Stimulated activated naive B cell treated with anti-CD40 and anti-IgM and Interleukin-4, amounts not matched to agents 10 μg/mL and 1 μg/mL and 100 μg/mL, for 72 hours (primary cell): Measurements from ENCODE around the gene ZNF326.
"Not testable (repeated sequence)": the region's sequence is repeated elsewhere in the genome, so short reads cannot be mapped to it uniquely, and the experiment has no call there.

Experiments used
- ATAC-seq, 2 donors: fragments of 150-1000 bp; cut with Tn5 transposase; replicated peaks; 2 replicates each; pipeline ENCODE4 v1.10.0; 2021; ENCODE audit warnings: moderate library complexity in 1 of 2
- DNase-seq: peaks from one replicate; pipeline ENCODE4 v3.0.0; 2021
- H3K27ac Mint-ChIP-seq: one replicate; pipeline ENCODE4 v1.8.0; 2022; ENCODE audit warnings: mild to moderate bottlenecking, mixed read lengths
- H3K27me3 Mint-ChIP-seq, 2 donors: one replicate each; pipeline ENCODE4 v1.8.0; 2022; ENCODE audit warnings: mixed read lengths in 2 of 2
- H3K36me3 Mint-ChIP-seq, 2 donors: one replicate each; pipeline ENCODE4 v1.8.0; 2022; ENCODE audit warnings: mixed read lengths in 2 of 2, mild to moderate bottlenecking in 1 of 2
- H3K4me1 Mint-ChIP-seq, 2 donors: one replicate each; pipeline ENCODE4 v1.8.0; 2022; ENCODE audit warnings: mixed read lengths in 2 of 2, mild to moderate bottlenecking in 1 of 2
- H3K4me3 Mint-ChIP-seq, 2 donors: one replicate each; pipeline ENCODE4 v1.8.0; 2022; ENCODE audit warnings: mild to moderate bottlenecking in 2 of 2, mixed read lengths in 2 of 2, moderate library complexity in 1 of 2
- H3K9me3 Mint-ChIP-seq, 2 donors: one replicate each; pipeline ENCODE4 v1.8.0; 2022; ENCODE audit warnings: mixed read lengths in 2 of 2, mild to moderate bottlenecking in 1 of 2

Gene ZNF326

DNA sequence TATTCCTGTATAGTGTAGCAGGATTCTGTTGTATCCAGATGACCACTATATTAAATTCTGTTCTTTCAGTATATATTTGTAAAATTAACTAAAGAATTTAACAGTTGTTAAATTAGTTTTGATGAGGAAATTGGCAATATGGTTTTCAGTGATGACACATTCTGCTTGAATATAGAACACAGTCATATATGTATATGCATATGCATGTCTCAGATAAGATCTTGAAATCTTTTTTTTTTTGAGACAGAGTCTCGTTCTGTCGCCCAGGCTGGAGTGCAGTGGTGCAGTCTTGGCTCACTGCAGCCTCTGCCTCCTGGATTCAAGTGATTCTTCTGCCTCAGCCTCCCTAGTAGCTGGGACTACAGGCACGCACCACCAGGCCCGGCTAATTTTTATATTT, 2.2 kb downstream of the ZNF326 start:
- not testable (repeated sequence) for H3K27me3 Mint-ChIP-seq, DNase-seq, H3K27ac Mint-ChIP-seq, H3K9me3 Mint-ChIP-seq, ATAC-seq
- Mint-ChIP-seq H3K36me3 (peaks cover 21 to 33% of the 10 kb centered on the region in 2 donors), H3K4me3 (peak overlapping the region in 1 of 2 donors; percentile 21), H3K4me1 (peaks cover 28 to 53% of the 10 kb centered on the region in 2 donors)

GRCh38 chr1:89998306-89998705, 3.4 kb downstream of the ZNF326 start:
- no peak for DNase-seq
- peaks cover 29 to 53% of the 10 kb centered on the region in 2 donors for H3K4me1 Mint-ChIP-seq

GRCh38 chr1:89999208-89999607, 4.3 kb downstream of the ZNF326 start:
- Mint-ChIP-seq H3K9me3 (no peaks in the 10 kb centered on the region), H3K4me3 (no peak overlapping the region), H3K4me1 (peaks cover 30 to 53% of the 10 kb centered on the region in 2 donors), H3K27ac (no peak overlapping the region), H3K36me3 (peaks cover 21 to 33% of the 10 kb centered on the region in 2 donors), H3K27me3 (no peaks in the 10 kb centered on the region)
- no peak for ATAC-seq
- DNase-seq: no peak

More at GRCh38 chr1:89998306-89998705, 3.4 kb downstream of the ZNF326 start:
- no peak overlapping the region for H3K27ac Mint-ChIP-seq
- no peak for ATAC-seq
- no peak overlapping the region for H3K4me3 Mint-ChIP-seq
- peaks cover 21 to 33% of the 10 kb centered on the region in 2 donors for H3K36me3 Mint-ChIP-seq
- no peaks in the 10 kb centered on the region for H3K27me3 Mint-ChIP-seq
- H3K9me3 Mint-ChIP-seq: no peaks in the 10 kb centered on the region

DNA sequence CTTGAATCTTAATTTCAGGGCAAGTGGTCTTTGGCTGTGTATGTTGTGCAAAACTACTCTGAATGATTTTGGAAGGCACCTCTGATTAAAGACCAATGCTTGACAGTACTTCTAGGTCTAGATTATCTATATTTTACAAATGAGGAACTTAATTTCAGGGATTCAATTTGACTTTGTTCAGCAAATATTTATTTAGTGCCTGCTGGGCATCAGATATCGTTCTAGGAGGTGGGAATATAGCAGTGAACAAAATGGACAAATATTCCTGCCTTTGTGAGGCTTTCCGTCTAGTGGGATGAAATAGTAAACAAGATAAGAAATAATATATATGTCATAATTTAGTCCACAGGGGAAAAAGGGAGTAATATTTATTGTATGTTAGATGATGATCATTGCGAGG, 4.7 kb downstream of the ZNF326 start:
- peaks cover 30 to 53% of the 10 kb centered on the region in 2 donors for H3K4me1 Mint-ChIP-seq
- DNase-seq (no peak), ATAC-seq (no peak)
- H3K27ac Mint-ChIP-seq: no peak overlapping the region
- H3K4me3 Mint-ChIP-seq: no peak overlapping the region
- H3K27me3 Mint-ChIP-seq: no peaks in the 10 kb centered on the region
- no peaks in the 10 kb centered on the region for H3K9me3 Mint-ChIP-seq
- H3K36me3 Mint-ChIP-seq: peaks cover 21 to 33% of the 10 kb centered on the region in 2 donors

DNA sequence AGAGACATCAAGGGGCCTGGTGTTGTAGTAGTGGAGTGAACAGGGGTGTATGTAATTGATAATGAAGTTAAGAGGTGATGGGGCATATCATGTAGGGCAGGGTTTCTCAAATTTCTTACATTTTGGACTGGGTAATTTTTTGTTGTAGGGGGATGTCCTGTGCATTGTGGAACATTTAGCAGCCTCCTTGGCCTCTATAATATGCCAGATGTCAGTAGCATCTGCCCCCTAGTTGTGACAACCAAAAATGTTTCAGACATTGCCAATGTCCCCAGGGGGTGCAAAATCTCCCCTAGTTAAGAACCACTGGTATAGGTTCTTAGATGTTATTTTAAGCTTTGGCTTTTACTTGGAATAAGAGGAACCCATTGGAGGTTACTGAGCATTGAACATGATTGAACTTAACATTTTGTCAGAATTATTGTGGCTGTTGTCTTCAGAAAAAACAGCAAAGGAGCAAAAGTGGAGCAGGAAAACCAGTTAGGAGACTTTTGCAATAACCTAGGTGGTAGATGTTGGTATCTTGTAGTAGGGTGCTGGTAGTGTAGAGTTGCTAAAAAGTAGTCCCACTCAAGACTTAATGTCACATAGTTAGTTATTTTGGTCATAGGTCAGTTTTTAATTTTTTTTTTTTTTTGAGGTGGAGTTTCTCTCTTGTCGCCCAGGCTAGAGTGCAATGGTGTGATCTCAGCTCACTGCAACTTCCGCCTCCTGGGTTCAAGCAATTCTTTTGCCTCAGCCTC, 6.2 kb downstream of the ZNF326 start:
- DNase-seq (no peak), ATAC-seq (peak; percentile 69 to 76)
- Mint-ChIP-seq H3K27ac (peak overlapping the region; percentile 76), H3K27me3 (no peaks in the 10 kb centered on the region), H3K36me3 (peaks cover 24 to 36% of the 10 kb centered on the region in 2 donors), H3K4me1 (peaks cover 30 to 57% of the 10 kb centered on the region in 2 donors), H3K4me3 (no peak overlapping the region), H3K9me3 (no peaks in the 10 kb centered on the region)

GRCh38 chr1:90007979-90008404, 13.1 kb downstream of the ZNF326 start:
- Mint-ChIP-seq H3K4me3 (no peak overlapping the region), H3K27ac (no peak overlapping the region), H3K4me1 (peaks cover 2 to 9% of the 10 kb centered on the region in 2 donors), H3K9me3 (no peaks in the 10 kb centered on the region), H3K27me3 (no peaks in the 10 kb centered on the region), H3K36me3 (peaks cover 16 to 27% of the 10 kb centered on the region in 2 donors)
- DNase-seq (no peak), ATAC-seq (no peak)

- DNase-seq (no peak), ATAC-seq (no peak)
- peaks cover 0 to 5% of the 10 kb centered on the region in 2 donors for H3K4me1 Mint-ChIP-seq
- no peak overlapping the region for H3K27ac Mint-ChIP-seq
- H3K4me3 Mint-ChIP-seq: no peak overlapping the region
- no peaks in the 10 kb centered on the region for H3K9me3 Mint-ChIP-seq
- no peaks in the 10 kb centered on the region for H3K27me3 Mint-ChIP-seq
- H3K36me3 Mint-ChIP-seq: peaks cover 20 to 42% of the 10 kb centered on the region in 2 donors
These were observed 17.4 kb downstream of the ZNF326 start for GRCh38 chr1:90012300-90012699.

GRCh38 chr1:90023691-90024090, 28.8 kb downstream of the ZNF326 start:
- Mint-ChIP-seq H3K27ac (no peak overlapping the region), H3K27me3 (no peaks in the 10 kb centered on the region), H3K4me1 (no peaks in the 10 kb centered on the region), H3K36me3 (peaks cover 66 to 80% of the 10 kb centered on the region in 2 donors), H3K4me3 (no peak overlapping the region), H3K9me3 (peaks cover 5 to 6% of the 10 kb centered on the region in 2 donors)
- DNase-seq (no peak), ATAC-seq (no peak)

DNA sequence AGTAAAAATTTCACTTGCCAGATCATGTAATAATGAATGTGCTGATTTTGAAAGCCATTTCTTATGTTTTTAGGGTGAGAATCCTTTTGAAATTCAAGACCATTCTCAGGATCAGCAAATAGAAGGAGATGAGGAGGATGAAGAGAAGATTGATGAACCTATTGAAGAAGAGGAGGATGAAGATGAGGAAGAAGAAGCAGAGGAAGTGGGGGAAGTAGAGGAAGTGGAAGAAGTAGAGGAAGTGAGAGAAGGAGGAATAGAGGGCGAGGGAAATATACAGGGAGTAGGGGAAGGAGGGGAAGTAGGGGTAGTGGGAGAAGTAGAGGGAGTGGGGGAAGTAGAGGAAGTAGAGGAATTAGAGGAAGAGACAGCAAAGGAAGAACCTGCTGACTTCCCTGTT, 32.4 kb downstream of the ZNF326 start:
- Mint-ChIP-seq H3K36me3 (peaks cover 46 to 66% of the 10 kb centered on the region in 2 donors), H3K27ac (no peak overlapping the region), H3K9me3 (peaks cover 5 to 6% of the 10 kb centered on the region in 2 donors), H3K4me3 (no peak overlapping the region), H3K27me3 (no peaks in the 10 kb centered on the region), H3K4me1 (no peaks in the 10 kb centered on the region)
- ATAC-seq: no peak
- no peak for DNase-seq

DNA sequence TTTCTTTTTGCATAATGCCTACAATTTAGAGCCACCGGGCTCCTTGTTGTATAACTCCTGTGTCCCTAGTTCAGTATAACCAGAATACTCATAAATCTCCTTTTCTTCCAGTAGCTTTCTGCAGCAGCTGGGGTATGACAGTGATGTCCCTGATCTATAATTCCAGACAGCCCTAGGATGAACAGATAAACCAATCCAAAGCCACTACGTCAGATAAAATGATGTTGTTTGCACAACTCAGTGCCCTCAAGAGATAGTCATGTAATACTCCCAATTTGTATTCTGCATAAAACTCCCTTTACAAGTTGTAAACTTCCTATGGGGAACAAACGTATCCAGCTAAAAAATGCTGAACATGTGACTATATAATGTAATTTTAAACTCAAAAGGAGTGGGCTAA, 44.7 kb downstream of the ZNF326 start:
- H3K27me3 Mint-ChIP-seq: no peaks in the 10 kb centered on the region
- no peak overlapping the region for H3K27ac Mint-ChIP-seq
- H3K4me3 Mint-ChIP-seq: no peak overlapping the region
- DNase-seq (no peak), ATAC-seq (no peak)
- no peaks in the 10 kb centered on the region for H3K4me1 Mint-ChIP-seq
- no peaks in the 10 kb centered on the region for H3K9me3 Mint-ChIP-seq
- peaks cover 0 to 2% of the 10 kb centered on the region in 2 donors for H3K36me3 Mint-ChIP-seq

DNA sequence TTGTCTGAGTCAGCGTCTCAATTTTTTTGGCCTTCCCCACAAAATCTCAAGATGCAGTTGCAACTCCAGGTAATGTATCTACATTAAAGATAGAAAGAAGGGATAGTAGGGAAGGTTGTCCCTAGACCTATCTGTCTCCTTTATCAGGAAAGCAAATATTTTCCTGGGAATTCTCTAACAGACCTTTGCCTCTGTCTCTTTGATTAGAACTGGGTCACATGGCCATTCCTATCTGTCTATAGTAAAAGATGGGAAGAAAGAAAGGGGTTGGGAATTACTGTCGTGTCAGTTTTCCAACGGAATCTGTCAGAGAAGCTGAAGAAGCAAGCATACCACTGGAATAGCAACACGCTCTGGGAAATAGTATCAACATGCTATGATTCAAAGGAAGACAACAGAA, 48.7 kb downstream of the ZNF326 start:
- H3K27ac Mint-ChIP-seq: no peak overlapping the region
- peaks cover 0 to 2% of the 10 kb centered on the region in 2 donors for H3K36me3 Mint-ChIP-seq
- H3K9me3 Mint-ChIP-seq: no peaks in the 10 kb centered on the region
- no peak for ATAC-seq
- H3K27me3 Mint-ChIP-seq: peaks cover 0 to 9% of the 10 kb centered on the region in 2 donors
- no peak for DNase-seq
- peaks cover 0 to 1% of the 10 kb centered on the region in 2 donors for H3K4me1 Mint-ChIP-seq
- H3K4me3 Mint-ChIP-seq: no peak overlapping the region

DNA sequence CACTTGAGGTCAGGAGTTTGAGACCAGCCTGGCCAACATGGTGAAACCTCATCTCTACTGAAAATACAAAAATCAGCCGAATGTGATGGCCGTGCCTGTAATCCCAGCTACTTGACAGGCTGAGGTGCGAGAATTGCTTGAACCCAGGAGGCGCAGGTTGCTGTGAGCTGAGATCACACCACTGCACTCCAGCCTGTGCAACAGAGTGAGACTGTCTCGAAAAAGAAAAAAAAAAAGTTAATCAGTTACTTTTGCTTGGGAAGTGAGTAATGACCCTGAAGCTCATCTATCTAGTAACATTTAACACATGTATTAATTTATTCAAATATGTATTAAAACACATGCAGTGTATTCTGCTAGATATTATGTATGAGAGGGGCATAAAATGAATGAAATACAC, 49.4 kb downstream of the ZNF326 start:
- peaks cover 0 to 9% of the 10 kb centered on the region in 2 donors for H3K27me3 Mint-ChIP-seq

GRCh38 chr1:90045853-90046563, 51.1 kb downstream of the ZNF326 start:
- Mint-ChIP-seq H3K9me3 (no peaks in the 10 kb centered on the region), H3K27ac (no peak overlapping the region), H3K4me1 (peaks cover 0 to 1% of the 10 kb centered on the region in 2 donors), H3K27me3 (peaks cover 0 to 9% of the 10 kb centered on the region in 2 donors), H3K4me3 (no peak overlapping the region), H3K36me3 (no peaks in the 10 kb centered on the region)
- ATAC-seq: no peak
- DNase-seq: no peak

More for the DNA sequence above, 49.4 kb downstream of the ZNF326 start:
- H3K4me1 Mint-ChIP-seq: peaks cover 0 to 1% of the 10 kb centered on the region in 2 donors
- DNase-seq (no peak), ATAC-seq (no peak)
- H3K36me3 Mint-ChIP-seq: peaks cover 0 to 2% of the 10 kb centered on the region in 2 donors
- no peaks in the 10 kb centered on the region for H3K9me3 Mint-ChIP-seq
- H3K27ac Mint-ChIP-seq: no peak overlapping the region
- H3K4me3 Mint-ChIP-seq: no peak overlapping the region

DNA sequence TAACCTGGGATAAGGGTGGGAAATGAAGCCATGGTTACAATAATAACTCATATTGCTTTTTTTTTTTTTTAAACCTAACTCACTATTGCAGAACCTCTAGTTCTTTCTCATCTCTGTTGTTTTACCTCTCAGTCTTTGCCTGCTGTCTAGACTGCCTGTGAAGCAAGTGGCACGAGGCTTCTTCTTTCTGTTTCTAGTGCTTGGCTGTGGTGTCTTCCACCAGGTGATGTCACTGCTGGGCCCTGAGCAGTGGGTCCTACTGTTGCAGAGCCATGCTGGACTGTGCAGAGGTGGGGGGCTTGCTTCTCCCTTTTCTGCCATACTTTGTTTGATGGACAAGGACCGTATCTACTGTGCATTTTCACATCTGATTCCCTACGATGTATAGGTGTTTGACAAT, 51.7 kb downstream of the ZNF326 start:
- Mint-ChIP-seq H3K4me1 (peaks cover 0 to 1% of the 10 kb centered on the region in 2 donors), H3K4me3 (no peak overlapping the region), H3K9me3 (no peaks in the 10 kb centered on the region), H3K36me3 (no peaks in the 10 kb centered on the region), H3K27me3 (peaks cover 4 to 9% of the 10 kb centered on the region in 2 donors), H3K27ac (no peak overlapping the region)
- DNase-seq: no peak
- peak in 1 of 2 donors; percentile 34 for ATAC-seq

DNA sequence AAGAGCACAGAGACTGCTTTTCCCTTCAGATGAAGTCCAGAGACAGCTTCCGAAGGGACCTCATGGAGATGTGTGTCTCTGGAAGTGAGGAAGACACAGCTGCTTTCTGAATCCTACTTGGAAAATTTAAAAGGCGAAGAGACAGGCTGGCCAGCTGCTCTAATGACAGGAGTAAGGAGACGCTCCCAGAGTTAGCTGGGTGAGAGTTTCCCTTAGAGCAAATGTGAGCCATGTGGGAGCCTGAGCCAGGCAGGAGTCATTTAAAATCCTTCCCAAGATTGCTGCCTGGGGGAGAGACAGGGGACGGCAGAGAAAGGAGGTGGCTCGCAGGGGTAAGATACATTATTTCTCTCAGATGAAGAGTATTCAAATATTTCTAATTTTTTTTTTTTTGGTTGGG, 53.1 kb downstream of the ZNF326 start:
- ATAC-seq: no peak
- Mint-ChIP-seq H3K9me3 (no peaks in the 10 kb centered on the region), H3K36me3 (no peaks in the 10 kb centered on the region), H3K4me1 (peaks cover 0 to 1% of the 10 kb centered on the region in 2 donors), H3K27me3 (peaks cover 6 to 9% of the 10 kb centered on the region in 2 donors), H3K4me3 (no peak overlapping the region), H3K27ac (no peak overlapping the region)
- DNase-seq: no peak
